Measurements from ENCODE around the gene SSBP3. TPM values are rescaled to one million over a fixed set of nuclear protein-coding genes. Genes with fewer than 3 reads are reported as not detected.
A peak's percentile ranks its signal among the peaks of the same experiment; 100 is the strongest.
"Not testable (repeated sequence)": the region's sequence is repeated elsewhere in the genome, so short reads cannot be mapped to it uniquely, and the experiment has no call there.

Gene SSBP3
- total and polyA plus RNA-seq, 4 donors: 23.3 to 108 (median 66.3) TPM

DNA sequence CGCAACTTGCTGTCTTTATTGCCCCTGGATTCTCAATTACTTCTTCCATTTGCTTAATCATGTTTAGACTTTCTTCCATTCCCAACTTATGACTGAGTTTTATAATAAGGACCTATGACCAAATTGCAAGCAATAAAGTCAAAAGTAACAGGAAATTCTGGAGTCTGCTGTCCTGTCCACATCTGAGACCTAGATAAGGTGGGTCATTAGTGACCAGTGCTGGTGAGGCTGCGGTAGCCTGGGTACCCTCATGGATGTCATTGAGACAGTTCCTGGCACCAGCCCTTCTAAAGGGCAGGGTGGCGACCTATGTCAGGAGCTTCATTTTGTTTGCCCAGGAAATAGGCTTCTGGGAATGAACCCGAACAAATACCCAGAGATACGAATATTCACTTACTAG is 30.6 kb upstream of the SSBP3 start:
- H3K4me1 ChIP-seq (ENCODE audit: control insufficient read depth, insufficient read depth, low read length): peaks cover 3% of the 10 kb centered on the region
- H3K4me3 ChIP-seq (ENCODE audit: low read depth, low read length): no peak overlapping the region
- WGBS (ENCODE audit: insufficient coverage): 86% methylated on average over 4 of the region's 5 CpGs
- H3K36me3 ChIP-seq (ENCODE audit: control insufficient read depth, insufficient read depth, low read length): no peaks in the 10 kb centered on the region
- H3K27ac ChIP-seq (ENCODE audit: low read depth, low read length): no peak overlapping the region
- no peak for DNase-seq (ENCODE audit: low read depth in 4 of 6, low spot score in 6 of 6)
- no peaks in the 10 kb centered on the region for H3K9me3 ChIP-seq (ENCODE audit: control insufficient read depth, insufficient read depth, low read length)
- H3K27me3 ChIP-seq (ENCODE audit: control insufficient read depth, insufficient read depth, low read length): no peaks in the 10 kb centered on the region

DNA sequence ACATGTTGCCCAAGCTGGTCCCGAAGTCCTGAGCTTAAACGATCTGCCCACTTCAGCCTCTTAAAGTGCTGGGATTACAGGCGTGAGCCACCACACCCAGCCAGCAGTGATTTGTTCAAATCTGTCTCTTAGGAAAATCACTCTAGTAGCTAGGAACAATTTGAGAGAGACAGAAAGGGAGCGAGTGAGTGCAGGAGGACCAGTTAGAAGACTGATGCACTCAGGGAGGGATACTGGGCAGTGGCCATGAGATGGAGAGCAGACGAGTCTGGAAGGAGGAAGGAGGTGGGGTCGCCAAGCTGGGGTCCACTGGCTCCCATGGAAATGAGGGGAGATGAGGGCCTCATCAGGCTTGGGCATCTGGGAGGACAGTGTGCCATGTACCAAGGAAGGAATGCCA is 23.6 kb upstream of the SSBP3 start:
- no peaks in the 10 kb centered on the region for H3K9me3 ChIP-seq (ENCODE audit: control insufficient read depth, insufficient read depth, low read length)
- no peaks in the 10 kb centered on the region for H3K27me3 ChIP-seq (ENCODE audit: control insufficient read depth, insufficient read depth, low read length)
- H3K27ac ChIP-seq (ENCODE audit: low read depth, low read length): no peak overlapping the region
- no peak for DNase-seq (ENCODE audit: low read depth in 4 of 6, low spot score in 6 of 6)
- no peaks in the 10 kb centered on the region for H3K36me3 ChIP-seq (ENCODE audit: control insufficient read depth, insufficient read depth, low read length)
- H3K4me1 ChIP-seq (ENCODE audit: control insufficient read depth, insufficient read depth, low read length): no peaks in the 10 kb centered on the region
- 92% methylated on average over 6 of the region's 6 CpGs for WGBS (ENCODE audit: insufficient coverage)
- H3K4me3 ChIP-seq (ENCODE audit: low read depth, low read length): no peak overlapping the region

DNA sequence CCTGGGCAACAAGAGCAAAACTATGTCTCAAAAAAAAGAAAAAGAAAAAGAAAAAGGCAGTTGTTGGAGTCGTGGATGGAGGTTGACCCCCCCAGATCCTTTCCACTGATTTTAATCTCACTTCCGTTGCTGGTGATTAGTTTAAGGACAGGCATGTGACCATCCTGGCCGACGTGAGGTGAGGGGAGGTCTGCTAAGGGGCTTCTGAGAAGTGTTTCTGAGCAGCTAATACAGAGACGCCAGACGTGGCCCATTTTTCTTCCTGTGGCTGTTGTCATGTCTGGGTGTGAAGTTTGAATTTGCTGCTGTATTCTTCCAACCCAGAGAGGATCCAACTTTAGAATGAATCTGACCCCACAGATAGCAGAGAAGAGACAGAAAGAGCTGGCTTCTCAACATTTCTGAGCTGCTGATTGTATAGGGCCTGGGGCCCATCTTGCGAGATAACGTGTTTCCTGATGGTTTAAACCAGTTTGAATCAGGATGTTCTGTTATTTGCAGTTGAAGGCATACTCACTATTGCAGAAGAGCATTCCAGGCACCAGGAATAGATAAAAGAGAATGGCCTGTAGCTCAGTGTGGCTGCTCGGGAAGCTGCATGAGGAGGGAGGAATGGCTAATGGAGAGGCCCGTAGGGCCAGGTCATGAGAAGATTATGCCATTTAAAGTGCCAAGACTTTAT is 22.8 kb upstream of the SSBP3 start:
- no peak overlapping the region for H3K4me3 ChIP-seq (ENCODE audit: low read depth, low read length)
- no peaks in the 10 kb centered on the region for H3K36me3 ChIP-seq (ENCODE audit: control insufficient read depth, insufficient read depth, low read length)
- no peaks in the 10 kb centered on the region for H3K9me3 ChIP-seq (ENCODE audit: control insufficient read depth, insufficient read depth, low read length)
- no peak for DNase-seq (ENCODE audit: low read depth in 4 of 6, low spot score in 6 of 6)
- no peak overlapping the region for H3K27ac ChIP-seq (ENCODE audit: low read depth, low read length)
- no peaks in the 10 kb centered on the region for H3K4me1 ChIP-seq (ENCODE audit: control insufficient read depth, insufficient read depth, low read length)
- 82% methylated on average over 7 of the region's 10 CpGs for WGBS (ENCODE audit: insufficient coverage)
- H3K27me3 ChIP-seq (ENCODE audit: control insufficient read depth, insufficient read depth, low read length): no peaks in the 10 kb centered on the region

DNA sequence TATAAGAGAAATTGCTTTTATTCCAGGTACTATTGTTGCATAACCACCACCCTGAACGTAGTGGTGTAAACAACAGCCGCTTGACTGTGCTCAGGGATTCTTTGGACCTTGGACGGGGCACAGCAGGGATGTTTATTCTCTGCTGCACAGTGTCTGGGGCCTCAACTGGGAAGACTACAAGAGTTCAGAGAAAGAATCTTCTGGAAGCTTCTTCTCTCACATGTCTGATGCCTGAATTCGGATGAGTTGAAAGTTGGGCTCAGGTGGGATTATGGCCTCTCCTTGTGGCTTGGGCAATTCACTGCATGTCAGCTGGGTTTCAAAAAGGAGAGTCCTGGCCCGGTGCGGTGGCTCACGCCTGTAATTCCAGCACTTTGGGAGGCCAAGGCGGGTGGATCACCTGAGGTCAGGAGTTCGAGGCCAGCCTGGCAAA is 19.0 kb upstream of the SSBP3 start:
- Histone ChIP-seq H3K36me3 (ENCODE audit: control insufficient read depth, insufficient read depth, low read length) (no peaks in the 10 kb centered on the region), H3K27ac (ENCODE audit: low read depth, low read length) (no peak overlapping the region), H3K4me1 (ENCODE audit: control insufficient read depth, insufficient read depth, low read length) (no peaks in the 10 kb centered on the region), H3K4me3 (ENCODE audit: low read depth, low read length) (no peak overlapping the region), H3K27me3 (ENCODE audit: control insufficient read depth, insufficient read depth, low read length) (no peaks in the 10 kb centered on the region), H3K9me3 (ENCODE audit: control insufficient read depth, insufficient read depth, low read length) (no peaks in the 10 kb centered on the region)
- WGBS (ENCODE audit: insufficient coverage): 95% methylated on average over 9 of the region's 9 CpGs
- no peak for DNase-seq (ENCODE audit: low read depth in 4 of 6, low spot score in 6 of 6)

DNA sequence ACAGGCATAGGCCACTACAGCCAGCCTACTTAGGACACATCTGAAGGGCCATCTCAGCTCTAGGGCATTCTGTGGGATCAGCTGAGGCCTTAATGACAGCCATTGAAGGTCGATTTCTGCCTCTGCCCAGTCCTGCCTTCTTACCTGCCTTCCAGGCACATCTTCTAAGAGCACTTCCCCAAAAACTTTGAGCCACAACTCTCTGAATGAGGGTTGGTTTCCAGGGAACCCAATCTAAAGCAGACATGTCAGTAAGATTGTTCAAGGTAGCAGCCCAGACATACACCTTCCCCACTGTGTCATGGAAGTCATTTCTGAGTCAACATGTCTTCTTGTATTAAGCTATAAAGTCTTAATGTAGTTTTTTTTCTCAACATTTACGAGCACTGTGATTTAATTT is 18.2 kb upstream of the SSBP3 start:
- no peaks in the 10 kb centered on the region for H3K27me3 ChIP-seq (ENCODE audit: control insufficient read depth, insufficient read depth, low read length)
- no peaks in the 10 kb centered on the region for H3K9me3 ChIP-seq (ENCODE audit: control insufficient read depth, insufficient read depth, low read length)
- DNase-seq (ENCODE audit: low read depth in 4 of 6, low spot score in 6 of 6): no peak
- no peak overlapping the region for H3K4me3 ChIP-seq (ENCODE audit: low read depth, low read length)
- no CpG with 5 or more reads among the region's 2 CpGs for WGBS (ENCODE audit: insufficient coverage)
- H3K4me1 ChIP-seq (ENCODE audit: control insufficient read depth, insufficient read depth, low read length): no peaks in the 10 kb centered on the region
- no peaks in the 10 kb centered on the region for H3K36me3 ChIP-seq (ENCODE audit: control insufficient read depth, insufficient read depth, low read length)
- H3K27ac ChIP-seq (ENCODE audit: low read depth, low read length): no peak overlapping the region

DNA sequence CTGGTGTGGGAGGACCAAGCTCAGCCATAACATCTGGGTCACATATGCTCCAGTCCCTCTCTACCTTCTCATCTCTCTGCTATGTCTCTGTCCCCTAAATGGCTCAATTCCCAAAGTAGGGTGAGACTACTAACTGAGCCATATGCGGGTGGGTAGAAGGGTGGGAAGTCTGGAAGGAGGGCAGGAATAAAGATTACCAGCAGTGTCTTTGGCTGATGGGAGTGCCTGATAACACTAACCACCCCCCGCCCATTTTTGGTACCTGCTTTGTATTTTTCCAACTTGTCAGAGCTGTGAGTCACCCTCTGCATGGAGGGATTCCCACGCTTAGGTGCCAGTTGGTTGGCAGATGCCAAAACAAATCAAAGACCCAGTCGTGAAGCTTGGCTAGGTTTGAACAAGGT is 14.9 kb upstream of the SSBP3 start:
- Histone ChIP-seq H3K27me3 (ENCODE audit: control insufficient read depth, insufficient read depth, low read length) (no peaks in the 10 kb centered on the region), H3K9me3 (ENCODE audit: control insufficient read depth, insufficient read depth, low read length) (no peaks in the 10 kb centered on the region), H3K36me3 (ENCODE audit: control insufficient read depth, insufficient read depth, low read length) (no peaks in the 10 kb centered on the region), H3K27ac (ENCODE audit: low read depth, low read length) (no peak overlapping the region), H3K4me1 (ENCODE audit: control insufficient read depth, insufficient read depth, low read length) (no peaks in the 10 kb centered on the region), H3K4me3 (ENCODE audit: low read depth, low read length) (no peak overlapping the region)
- DNase-seq (ENCODE audit: low read depth in 4 of 6, low spot score in 6 of 6): no peak
- WGBS (ENCODE audit: insufficient coverage): 100% methylated on average over 1 of the region's 4 CpGs

DNA sequence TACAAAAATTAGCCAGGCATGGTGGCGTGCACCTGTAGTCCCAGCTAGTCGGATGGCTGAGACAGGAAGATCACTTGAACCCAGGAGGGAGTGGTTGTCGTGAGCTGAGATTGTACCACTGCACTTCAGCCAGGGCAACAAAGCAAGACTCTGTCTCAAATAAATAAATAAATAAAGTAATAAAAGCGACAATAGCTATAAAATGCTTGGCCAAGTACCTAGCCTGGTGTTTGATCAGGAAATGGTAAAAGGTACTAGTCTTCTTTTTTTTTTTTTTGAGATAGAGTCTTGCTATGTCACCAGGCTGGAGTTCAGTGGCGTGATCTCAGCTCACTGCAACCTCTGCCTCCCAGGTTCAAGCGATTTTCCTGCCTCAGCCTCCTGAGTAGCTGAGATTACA is 12.4 kb upstream of the SSBP3 start:
- not testable (repeated sequence) for H3K36me3 ChIP-seq (ENCODE audit: control insufficient read depth, insufficient read depth, low read length); H3K27ac ChIP-seq (ENCODE audit: low read depth, low read length); H3K4me1 ChIP-seq (ENCODE audit: control insufficient read depth, insufficient read depth, low read length); H3K4me3 ChIP-seq (ENCODE audit: low read depth, low read length); DNase-seq (ENCODE audit: low read depth in 4 of 6, low spot score in 6 of 6); H3K27me3 ChIP-seq (ENCODE audit: control insufficient read depth, insufficient read depth, low read length); H3K9me3 ChIP-seq (ENCODE audit: control insufficient read depth, insufficient read depth, low read length)
- 100% methylated on average over 1 of the region's 6 CpGs for WGBS (ENCODE audit: insufficient coverage)

DNA sequence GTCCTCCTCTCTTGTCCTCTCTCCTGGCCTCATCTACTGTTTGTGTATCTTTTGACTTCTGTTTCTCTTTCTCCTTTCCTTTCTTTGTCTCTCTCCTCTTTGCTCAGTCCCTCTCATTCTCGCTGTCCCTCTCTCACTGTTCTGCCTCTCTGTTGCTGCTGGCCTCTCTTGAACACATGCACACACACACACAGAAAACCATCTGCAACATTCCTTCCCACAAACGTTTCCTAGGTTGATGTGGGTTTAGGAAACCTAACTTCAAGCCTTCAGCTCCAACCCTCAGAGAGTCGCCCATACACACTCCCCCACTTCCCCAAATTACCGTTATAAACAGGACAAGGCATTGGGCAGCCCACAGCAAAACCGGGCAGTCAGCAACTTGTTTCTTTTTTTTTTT is 10.9 kb upstream of the SSBP3 start:
- Histone ChIP-seq H3K27me3 (ENCODE audit: control insufficient read depth, insufficient read depth, low read length) (no peaks in the 10 kb centered on the region), H3K4me1 (ENCODE audit: control insufficient read depth, insufficient read depth, low read length) (peaks cover 11% of the 10 kb centered on the region), H3K9me3 (ENCODE audit: control insufficient read depth, insufficient read depth, low read length) (no peaks in the 10 kb centered on the region), H3K36me3 (ENCODE audit: control insufficient read depth, insufficient read depth, low read length) (no peaks in the 10 kb centered on the region), H3K27ac (ENCODE audit: low read depth, low read length) (no peak overlapping the region), H3K4me3 (ENCODE audit: low read depth, low read length) (no peak overlapping the region)
- 63% methylated on average over 5 of the region's 5 CpGs for WGBS (ENCODE audit: insufficient coverage)
- DNase-seq (ENCODE audit: low read depth in 4 of 6, low spot score in 6 of 6): no peak

DNA sequence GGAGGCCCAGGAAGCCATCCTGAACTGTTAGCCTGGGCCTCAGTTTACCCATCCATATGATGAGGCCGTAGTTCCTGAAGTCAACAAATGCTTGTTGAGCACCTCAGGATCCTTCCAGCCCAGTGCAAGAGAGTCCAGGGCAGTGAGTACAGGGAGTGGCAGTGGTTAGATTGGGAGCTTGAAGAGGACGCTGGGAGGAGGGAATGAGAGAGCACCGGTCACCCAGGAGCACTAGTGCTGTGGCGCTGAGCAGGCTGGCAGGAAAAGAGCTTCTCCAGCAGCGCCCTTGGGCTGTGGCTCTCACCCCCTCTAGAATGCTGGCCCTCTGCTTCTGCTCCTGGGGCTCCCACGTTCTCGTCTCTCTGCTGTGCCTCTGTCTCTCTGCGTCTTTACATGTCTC is 10.2 kb upstream of the SSBP3 start:
- no peak overlapping the region for H3K27ac ChIP-seq (ENCODE audit: low read depth, low read length)
- 83% methylated on average over 8 of the region's 8 CpGs for WGBS (ENCODE audit: insufficient coverage)
- H3K36me3 ChIP-seq (ENCODE audit: control insufficient read depth, insufficient read depth, low read length): no peaks in the 10 kb centered on the region

DNA sequence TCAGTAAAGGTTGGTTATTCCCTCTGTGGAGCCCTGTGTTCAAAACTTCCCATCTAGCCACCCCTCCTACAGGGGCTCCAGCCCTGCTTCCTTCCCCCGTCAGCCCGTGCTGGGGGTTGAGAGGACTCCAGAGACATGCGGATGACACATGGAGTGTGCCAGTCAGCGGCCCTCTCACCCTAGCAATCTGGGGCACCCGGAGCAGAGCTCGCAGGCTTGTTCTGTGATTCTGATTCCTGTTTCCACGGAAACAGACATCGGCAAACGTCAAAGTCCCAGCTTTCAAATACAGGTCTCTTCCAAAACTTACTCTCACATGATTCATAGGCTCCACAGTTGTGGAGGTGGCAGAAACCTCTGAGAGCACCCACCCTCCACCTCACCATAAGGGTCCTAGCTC is 9.8 kb upstream of the SSBP3 start:
- peak in 2 of 6 donors; percentile 55 to 67 for DNase-seq (ENCODE audit: low read depth in 4 of 6, low spot score in 6 of 6)
- 38% methylated on average over 9 of the region's 9 CpGs for WGBS (ENCODE audit: insufficient coverage)
- H3K9me3 ChIP-seq (ENCODE audit: control insufficient read depth, insufficient read depth, low read length): no peaks in the 10 kb centered on the region
- H3K4me1 ChIP-seq (ENCODE audit: control insufficient read depth, insufficient read depth, low read length): peaks cover 11% of the 10 kb centered on the region
- no peaks in the 10 kb centered on the region for H3K27me3 ChIP-seq (ENCODE audit: control insufficient read depth, insufficient read depth, low read length)
- H3K36me3 ChIP-seq (ENCODE audit: control insufficient read depth, insufficient read depth, low read length): no peaks in the 10 kb centered on the region
- no peak overlapping the region for H3K27ac ChIP-seq (ENCODE audit: low read depth, low read length)
- no peak overlapping the region for H3K4me3 ChIP-seq (ENCODE audit: low read depth, low read length)

More for the DNA sequence above, 10.2 kb upstream of the SSBP3 start:
- DNase-seq (ENCODE audit: low read depth in 4 of 6, low spot score in 6 of 6): no peak
- H3K9me3 ChIP-seq (ENCODE audit: control insufficient read depth, insufficient read depth, low read length): no peaks in the 10 kb centered on the region
- no peaks in the 10 kb centered on the region for H3K27me3 ChIP-seq (ENCODE audit: control insufficient read depth, insufficient read depth, low read length)
- peaks cover 11% of the 10 kb centered on the region for H3K4me1 ChIP-seq (ENCODE audit: control insufficient read depth, insufficient read depth, low read length)
- no peak overlapping the region for H3K4me3 ChIP-seq (ENCODE audit: low read depth, low read length)

Data from spinal cord (tissue), 10 donors.